ENCODE results near the gene TMEM51.
A peak's percentile ranks its signal among the peaks of the same experiment; 100 is the strongest.
"Not testable (repeated sequence)": the region's sequence is repeated elsewhere in the genome, so short reads cannot be mapped to it uniquely, and the experiment has no call there.

TMEM51 gene

DNA sequence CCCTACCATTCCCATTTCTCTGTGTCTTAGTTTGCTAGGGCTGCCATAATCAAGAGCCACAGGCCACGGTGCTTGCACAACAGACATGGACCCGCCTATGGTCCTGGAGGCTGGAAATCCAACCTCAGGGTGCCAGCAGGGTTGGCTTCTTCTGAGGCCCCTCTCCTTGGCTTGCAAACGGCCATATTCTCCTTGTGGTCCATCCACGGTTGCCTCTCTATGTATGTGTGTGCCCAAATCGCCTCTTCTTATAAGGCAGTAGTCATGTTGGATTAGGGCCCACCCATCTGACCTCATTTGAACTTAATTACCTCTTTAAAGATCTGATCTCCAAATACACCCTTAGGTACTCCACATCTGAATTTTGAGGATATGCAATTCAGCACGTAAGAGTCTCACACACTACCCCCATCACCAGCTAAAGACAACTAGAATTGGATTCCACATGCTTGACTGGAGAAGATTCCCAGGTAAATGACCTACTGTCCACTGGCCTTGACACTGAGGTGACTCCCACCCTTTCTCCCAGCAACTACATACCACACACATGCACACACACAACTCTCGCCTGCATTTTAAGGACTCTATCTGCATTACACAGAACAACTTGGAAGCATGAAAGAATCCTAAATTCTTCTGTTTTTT lies 28.3 kb upstream of the TMEM51 start:
- no peak for DNase-seq

DNA sequence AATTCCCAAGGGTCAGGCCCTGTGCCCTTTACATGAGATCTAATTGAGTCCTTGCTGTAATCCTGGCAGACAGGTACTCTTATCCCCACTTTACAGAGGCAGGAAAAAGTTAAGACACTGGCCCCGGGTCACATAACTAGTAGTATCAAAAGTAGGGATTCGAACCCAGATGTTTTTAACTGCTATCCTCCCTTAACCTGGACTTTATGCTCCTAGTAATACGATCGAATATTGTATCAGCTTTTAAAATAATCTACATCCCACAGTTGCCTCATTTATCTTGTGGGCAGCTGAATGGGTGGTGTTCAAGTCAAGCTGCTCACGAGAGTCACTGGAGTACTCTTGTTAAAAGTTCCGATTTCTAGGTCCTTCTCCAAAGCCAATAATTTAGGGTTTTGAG lies 25.5 kb upstream of the TMEM51 start:
- DNase-seq, result no peak

DNA sequence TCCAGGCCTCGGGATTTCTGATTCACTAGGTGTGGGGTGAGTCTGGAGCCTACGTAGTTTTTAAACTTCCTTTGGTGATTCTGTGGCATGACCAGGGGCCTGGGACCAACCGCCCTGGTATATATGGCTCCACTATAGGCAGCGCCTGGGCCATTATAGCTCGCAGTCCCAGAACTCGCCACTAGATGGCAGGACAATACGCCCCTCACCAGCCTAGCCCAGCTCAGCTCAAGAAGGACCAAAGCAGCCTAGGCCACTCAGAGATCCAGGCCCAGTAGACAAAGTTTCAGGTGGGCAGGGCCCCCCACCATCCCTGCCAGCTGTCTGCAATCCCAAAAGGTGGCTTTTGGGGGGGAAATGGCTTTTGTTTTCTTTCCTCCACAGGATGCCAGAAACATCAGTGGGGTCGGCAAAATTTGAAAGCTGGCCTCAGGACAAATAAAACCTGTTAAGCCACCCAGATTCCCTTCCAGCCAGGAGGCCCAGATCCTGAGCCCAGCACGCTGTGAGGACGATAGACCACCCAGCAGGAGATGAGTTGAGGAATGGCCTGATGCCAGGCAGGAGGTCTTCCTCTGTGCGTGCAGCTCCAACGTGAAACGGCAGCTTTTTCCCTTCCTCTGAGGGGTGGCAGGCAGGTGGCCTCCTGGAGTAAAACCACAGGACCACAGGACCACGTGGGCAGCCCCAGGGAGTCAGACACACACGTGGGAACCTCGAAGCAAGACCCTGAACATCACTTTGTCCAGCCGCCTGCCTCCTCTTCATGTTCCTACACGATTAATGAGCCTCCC lies 24.8 kb upstream of the TMEM51 start:
- peak in 36 of 56 donors; percentile 1 to 77 (median 23) for DNase-seq

DNA sequence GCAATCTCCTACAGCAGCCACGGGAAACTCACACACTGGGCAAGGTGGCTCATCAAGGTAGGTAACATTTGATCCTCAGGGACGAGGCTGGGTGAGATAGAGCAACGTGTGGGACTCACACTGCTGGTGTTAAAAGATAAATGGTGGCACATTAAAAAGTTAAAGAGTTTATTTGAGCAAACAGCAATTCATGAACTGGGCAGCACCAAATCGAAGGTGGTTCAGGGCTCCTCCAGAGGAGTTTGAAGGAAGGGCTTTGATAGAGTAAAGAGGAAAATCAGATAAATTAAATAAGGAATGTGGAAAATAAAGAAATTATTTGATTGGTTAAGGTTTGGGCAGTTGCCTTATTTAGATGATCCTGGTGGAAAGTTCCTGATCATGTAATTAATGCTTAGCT lies 23.6 kb upstream of the TMEM51 start:
- no peak for DNase-seq

DNA sequence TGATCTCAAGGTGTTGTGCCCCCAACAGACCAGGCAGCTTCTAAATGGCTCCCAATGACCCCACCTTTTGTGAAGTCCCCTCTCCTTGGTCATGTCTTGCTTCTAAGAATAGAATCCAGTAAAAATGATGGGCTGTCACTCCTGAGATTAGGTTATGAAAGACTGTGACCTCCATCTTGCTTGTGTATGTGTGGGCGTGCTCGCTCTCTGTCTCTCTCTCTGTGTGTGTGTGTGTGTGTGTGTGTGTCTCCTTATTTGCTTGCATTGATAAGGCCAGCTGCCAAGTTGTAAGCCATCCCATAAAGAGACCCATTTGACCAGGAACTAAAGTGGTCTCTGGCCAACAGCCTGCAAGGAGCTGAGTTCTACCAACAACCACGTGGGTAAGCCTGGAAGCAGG lies 22.9 kb upstream of the TMEM51 start:
- DNase-seq, result no peak

DNA sequence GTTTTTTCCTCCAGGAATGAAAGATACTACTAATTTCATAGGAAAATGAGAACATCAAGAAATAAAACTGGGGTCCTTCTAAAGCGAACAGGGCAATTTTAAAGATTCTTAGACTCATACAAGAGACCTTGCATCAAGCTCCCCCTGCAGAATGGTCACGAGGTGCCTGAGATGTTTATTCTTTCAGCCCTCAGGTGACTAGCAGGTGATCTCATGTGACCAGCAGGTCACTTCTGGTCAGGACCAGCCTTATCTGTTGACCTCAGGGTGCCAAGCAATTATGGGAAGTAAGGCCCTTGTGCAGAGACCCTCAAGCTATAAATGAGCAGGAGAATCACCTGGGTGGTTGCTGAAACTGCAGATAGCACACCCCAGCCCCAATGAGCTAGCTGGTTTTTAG lies 20.6 kb upstream of the TMEM51 start:
- no peak for DNase-seq

DNA sequence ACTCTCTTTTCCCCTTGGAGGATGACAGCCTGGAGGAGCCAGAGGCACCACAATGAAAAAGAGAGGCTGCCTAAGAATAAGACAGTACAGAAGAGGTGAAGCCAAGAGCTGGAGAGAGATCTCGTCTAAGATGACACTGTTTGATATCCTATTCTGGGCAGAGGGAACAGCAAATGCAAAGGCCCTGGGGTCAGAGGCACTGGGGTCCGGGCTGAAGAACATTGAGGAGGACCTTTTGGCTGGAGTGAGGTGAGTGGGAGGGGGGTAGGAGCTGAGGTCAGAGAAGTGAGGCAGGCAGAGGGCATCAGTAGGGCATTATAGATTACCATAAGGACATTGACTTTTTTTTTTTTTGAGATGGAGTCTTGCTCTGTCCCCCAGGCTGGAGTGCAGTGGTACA lies 19.3 kb upstream of the TMEM51 start:
- DNase-seq, result no peak

DNA sequence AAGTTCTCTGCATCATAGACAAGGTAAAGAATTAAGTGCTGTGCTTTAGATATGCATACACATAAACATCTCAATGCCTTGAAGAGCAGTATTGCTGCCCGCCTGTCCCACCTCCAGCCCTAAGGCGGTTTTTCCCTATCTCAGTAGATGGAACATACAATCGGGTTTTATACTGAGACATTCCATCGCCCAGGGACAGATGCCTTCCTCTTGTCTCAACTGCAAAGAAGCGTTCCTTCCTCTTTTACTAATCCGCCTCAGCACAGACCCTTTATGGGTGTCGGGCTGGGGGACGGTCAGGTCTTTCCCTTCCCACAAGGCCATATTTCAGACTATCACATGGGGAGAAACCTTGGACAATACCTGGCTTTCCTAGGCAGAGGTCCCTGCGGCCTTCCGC lies 17.9 kb upstream of the TMEM51 start:
- not testable (repeated sequence) for DNase-seq

DNA sequence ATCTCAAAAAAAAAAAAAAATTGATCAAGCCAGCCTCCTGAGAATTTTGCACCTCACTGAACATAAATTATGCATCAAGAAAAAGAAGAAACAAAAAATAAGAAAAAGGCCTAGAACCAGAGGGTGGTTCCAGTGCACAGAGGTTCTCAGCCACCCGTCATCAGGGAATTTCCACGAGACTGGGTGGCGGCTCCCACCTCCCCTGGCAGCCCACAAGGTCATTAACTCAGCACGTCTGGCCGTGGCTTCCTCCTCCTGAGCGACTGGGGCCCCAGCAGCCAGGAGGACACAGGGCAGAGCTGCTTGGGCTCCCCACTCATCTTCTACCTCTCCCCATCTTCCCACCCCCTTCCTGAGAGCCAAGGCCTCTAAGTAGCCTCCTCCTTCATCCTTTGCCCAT lies 15.7 kb upstream of the TMEM51 start:
- no peak for DNase-seq

DNA sequence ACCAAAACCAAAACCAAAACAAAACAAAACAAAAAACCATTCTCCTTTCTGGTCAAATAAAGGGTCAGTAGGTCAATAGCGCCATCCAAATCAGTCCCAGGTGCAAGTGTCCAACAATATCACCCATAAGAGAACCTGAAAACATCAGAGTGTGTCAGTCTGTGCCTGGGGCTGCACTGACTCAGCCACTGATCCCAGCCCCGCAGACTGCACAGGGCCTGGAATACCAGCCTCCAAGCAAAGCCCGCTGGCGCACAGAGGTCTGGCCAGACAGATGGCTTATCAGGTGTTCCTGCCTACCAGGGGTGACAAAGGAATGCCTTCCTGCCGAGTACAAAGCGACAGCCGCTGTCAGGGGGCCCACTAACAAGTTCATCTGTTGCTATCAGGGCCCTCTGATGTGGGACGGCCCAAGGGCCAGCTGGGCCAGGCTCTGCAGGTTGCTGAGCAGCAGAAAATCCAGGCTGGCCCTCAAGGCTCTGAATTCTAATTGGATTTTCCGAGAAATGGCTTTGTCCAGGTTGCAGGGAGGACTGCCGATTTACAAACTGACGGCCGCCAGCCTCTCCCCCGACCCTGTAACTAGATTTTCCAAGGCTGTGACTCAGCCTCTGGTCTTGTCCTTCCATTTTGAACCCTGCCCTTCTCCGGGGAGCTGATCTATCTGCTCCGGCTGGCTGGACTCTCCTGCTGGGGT lies 13.7 kb upstream of the TMEM51 start:
- no peak for DNase-seq

DNA sequence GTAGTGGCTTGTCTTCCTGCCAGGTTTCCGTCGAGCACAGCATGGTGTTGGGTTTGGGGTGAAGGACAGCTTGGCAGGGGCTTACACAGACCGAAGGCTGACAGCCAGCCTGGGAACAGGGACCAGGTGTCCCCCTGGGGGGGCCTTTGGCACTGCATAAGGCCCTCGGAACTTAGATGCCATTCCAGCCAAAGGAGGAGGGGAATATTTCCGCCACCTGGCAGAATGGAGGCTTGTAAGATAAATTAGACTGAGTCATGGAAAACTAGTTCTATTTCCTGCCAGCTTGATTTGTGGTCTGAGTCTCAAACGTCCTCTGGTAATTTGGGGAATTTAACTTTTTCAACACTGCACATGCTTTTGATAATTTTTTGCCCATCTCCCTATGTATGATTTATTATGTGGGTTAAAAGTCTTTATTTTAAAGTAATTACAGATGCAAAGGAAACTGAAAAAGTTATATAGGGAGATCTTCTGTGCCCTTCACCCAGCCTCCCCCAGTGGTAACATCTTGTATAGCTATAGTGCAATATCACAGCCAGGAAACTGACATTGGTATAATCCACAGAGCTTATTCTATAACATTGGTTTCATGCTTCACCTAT lies 11.5 kb upstream of the TMEM51 start:
- DNase-seq, result no peak

DNA sequence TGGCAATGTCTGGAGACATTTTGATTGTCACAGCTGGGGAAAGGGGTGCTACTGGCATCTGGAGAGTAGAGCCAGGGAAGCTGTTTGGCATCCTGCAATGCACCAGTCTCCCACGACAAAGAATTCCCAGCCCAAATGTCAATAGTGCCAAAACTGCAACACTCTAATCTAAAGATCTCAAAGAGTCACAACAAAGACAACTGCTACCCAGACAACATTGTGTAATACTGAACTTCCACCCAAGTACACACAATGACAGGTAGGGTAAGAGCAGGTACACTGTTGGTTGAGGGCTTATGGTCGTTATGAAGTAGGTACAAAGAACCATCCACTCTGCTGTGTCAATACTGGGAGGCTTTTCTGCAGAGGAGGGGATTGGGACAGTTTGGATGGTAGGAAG lies 8.2 kb upstream of the TMEM51 start:
- no peak for DNase-seq

DNA sequence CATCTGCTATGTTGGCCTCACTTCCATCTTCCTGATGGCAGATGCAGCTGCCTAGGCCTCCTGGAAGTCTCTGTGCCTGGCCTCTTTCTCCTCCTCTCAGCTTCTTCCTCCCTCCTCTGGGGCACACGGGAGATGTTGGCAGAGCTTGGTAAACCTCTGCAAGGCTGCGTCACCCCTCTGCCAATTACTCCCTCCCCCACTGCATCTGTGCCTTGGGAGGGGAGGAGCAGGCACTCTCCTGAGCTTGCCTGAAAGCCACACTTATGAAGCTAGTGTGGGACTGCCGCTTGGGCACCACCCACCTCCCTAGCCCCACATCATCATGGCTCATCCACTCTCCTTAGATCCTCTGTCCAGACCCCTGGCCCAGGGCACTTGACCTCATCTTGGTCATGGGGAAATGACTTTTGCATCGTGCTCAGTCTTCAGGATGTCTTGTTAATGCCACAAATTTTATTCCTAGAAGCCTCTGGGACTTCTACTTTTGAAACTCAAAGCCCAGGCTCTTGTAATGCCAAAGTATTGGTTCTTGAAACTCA lies 7.3 kb upstream of the TMEM51 start:
- DNase-seq, result no peak

DNA sequence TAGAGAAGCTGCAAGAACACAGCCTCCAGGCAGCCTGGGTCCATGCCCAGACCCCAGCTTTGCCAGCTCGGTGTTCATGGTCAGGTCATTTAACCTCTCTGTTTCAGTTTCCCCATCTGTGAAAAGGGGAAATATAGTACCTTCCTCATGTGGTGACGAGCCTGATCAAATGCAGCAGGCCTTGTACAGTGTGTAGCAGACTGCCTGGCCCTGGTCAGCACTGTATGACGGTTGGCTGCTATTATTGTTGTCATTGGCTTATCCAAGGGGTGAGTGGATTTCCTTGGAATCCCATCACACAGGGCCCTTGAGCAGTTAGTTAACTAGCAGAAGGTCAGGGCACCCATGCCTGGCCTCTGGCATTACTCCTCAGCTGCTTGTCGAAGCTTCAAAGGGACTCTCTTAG lies 6.6 kb upstream of the TMEM51 start:
- DNase-seq, result peak in 1 of 56 donors; percentile 15

DNA sequence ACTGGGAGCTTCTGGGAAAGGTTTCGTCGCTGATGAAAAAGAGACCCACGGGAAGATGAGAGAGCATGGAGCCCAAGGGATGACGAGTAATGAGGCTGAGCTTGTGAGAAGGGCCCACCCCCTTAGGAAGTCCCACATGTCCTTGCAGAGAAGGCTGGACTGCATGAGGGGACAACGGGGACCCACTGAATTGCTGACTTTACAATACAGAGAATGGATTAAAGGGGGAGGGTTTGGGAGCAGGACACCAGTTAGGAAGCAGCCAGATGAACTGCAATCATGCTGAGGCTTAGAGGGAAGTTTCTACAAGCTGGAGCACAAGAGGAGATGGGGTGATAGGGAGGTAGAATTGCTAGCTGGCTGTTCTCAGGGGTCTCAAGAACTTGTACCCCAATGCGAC lies 5.5 kb upstream of the TMEM51 start:
- no peak for DNase-seq

DNA sequence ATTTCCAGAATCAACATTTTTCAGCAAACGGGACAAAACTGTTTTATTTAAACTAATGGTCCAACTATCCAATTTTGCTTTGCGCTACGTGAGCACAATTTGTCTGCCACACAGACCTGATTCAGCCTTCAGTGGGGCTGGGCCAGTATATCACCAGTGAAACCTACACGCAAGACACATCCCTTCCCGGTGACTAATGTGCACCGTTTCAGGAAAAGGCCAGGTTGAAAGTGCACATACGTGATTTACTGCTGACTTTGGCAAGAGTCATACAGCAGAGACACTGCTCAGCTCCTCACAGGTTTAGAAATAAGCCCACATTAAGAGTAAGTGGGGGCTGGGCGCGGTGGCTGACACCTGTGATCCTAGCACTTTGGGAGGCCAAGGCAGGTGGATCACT lies 5.1 kb upstream of the TMEM51 start:
- DNase-seq, result no peak

DNA sequence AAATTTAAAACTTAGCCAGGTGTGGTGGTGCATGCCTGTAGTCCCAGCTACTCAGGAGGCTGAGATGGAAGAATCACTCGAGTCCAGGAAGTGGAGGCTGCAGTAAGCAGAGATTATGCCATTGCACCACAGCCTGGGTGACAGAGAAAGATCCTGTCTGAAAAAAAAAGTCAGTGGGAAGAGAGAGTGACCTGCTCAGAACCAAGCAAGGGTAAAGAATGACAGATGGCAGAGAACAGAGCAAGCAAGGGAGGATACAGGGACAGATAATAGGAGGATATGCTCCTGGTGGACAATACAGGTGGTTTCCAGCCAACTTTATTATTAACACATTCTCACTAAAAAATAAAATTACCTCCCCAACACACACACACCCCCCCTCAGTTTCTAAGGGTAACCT lies 4.6 kb upstream of the TMEM51 start:
- no peak for DNase-seq

DNA sequence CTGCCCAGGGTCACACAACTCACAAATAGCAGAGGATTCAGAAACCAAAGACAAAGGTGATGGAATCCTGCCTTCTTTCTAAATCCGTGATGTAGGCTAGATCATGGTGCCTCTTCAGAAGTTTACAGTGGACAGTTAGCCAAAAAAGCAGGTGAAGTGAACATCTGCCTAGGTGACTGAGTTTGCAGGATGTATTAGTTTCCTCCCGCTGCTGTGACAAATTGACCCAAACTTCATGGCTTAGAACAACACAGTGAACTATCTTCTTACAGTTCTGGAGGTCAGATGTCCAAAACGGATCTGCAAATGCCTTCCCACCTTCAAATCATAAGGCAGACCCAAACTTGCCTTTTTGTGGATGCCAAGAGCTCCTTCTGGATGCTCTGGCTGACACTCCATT lies 3.2 kb upstream of the TMEM51 start:
- DNase-seq, result no peak

DNA sequence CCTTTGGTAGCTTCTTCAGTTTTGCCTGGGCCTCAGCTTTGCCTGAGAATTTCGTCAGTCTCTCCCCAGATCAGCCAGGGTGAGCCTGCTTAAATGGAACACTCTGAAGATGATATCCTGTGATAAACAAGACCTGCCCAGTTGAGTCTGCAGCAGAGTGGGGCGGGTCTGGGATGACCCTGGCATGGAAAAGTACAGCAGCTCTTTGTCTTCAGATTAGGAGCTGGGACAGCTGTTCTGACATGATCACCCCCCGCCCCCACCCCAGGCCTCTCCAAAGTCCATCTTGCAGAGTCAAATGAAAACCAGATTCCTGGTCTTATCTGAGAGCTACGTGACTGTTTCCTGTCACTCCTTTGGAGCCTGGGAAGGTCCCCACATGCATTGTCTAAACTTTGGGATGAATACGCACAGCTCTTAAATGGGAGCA lies 2.2 kb upstream of the TMEM51 start:
- no peak for DNase-seq

DNA sequence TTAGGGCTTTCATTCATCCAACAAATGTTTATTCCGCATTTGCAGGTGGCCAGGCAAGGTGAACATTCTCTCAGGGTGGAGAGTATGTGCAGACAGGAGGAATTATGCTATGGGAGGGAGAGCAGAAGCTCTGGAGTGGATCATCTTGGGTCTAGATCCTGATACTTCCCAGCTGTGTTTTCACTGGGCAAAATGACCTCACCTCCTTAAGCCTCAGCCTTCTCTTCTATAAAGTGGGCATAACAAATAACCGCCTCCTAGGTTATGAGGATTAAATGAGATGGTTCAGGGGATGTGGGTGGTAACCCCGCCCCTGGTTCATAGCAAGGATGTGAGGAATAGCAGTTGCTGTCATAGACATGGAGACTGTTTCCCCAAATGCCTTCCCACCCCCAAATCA lies 1.7 kb upstream of the TMEM51 start:
- no peak for DNase-seq

DNA sequence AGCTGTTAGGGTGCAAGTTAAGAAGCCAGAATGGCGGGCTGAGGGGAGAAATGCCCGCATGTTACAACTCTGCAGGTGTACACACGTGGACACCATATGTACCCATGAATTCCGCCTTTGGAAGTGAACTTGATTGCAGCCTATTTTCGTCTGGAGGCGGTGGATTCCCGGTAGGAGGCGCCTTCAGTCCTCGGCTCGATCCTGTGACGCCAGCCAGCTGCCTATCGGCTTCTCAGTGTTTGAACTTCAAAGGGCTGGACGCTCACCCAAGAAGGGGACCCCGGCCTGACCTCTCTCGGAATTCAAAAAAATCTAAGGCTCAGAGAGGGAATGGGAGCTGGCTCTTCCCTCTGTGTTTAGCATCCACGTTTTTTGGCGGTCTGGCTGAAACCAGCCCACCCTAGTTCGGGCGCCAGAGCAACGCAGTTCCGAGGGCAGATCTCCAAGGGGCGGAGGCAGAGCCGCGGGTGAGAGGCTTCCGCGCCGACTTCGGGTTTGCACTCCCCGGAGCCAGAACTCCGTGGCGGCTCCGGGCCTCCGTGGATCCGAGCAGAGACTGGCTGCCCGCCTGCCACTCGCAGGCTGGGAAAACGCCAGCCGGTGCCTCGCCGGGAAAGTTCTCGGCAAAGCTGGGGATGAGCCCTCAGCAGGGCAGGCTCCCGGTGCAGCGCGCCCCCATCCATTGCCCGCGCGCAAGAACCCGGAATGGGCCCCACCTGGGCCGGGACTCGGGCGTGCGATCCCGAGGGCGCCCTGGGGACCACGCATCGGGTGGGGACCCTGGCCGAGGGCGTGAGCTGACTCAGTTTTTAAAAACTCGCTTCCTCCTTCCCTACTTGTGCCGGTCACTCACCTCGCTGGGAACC lies 996 bp upstream of the TMEM51 start:
- peak in 51 of 56 donors; percentile 18 to 84 (median 58) for DNase-seq
